Motor neuron (in vitro differentiated cells): ENCODE data around the gene RELL1. TPM values are rescaled to one million over a fixed set of nuclear protein-coding genes. Genes with fewer than 3 reads are reported as not detected.

Source experiments
- ATAC-seq, 8 experiments: fragments of 200-7000 bp; cut with Tn5 transposase; replicated peaks in 6 of 8; 2 replicates each; pipeline ENCODE4 v1.8.0; 2021; ENCODE audit warnings: mild to moderate bottlenecking in 8 of 8, moderate library complexity in 8 of 8
- H3K27ac ChIP-seq, 2 donors: fragments of 250-450 bp; sonication (Bioruptor Pico); 2 replicates each; pipeline ENCODE4 v1.9.0; 2021; ENCODE audit warnings: antibody characterized with exemption in 2 of 2, mild to moderate bottlenecking in 2 of 2, moderate library complexity in 1 of 2
- H3K4me1 ChIP-seq, 2 donors: fragments of 250-450 bp; sonication (Bioruptor Pico); replicated peaks in 1 of 2; 2 replicates each; pipeline ENCODE4 v1.6.1; 2021; ENCODE audit warnings: antibody characterized with exemption in 2 of 2, mild to moderate bottlenecking in 2 of 2, moderate library complexity in 1 of 2
- H3K4me3 ChIP-seq, 5 donors: fragments of 250-450 bp; sonication (Bioruptor Pico); 2 replicates each; pipeline ENCODE4 v1.9.0; 2021; ENCODE audit warnings: antibody characterized with exemption in 5 of 5, mild to moderate bottlenecking in 5 of 5, moderate library complexity in 4 of 5
- WGBS, 10 experiments: fragments of 450-650 bp; shearing (Covaris generic); methylation state at CpG; one replicate each; pipeline ENCODE4 v1.0.0; 2022; 5-methylcytosine and 5-hydroxymethylcytosine counted together
- in situ Hi-C, 9 experiments: fragments of 400-800 bp; cut with MboI; loops; one replicate each; pipeline ENCODE4 v1.15.0; 2021; ENCODE audit warnings: low sequenced_read_pairs in 9 of 9, low pct_unique_long_range_greater_than_20kb in 2 of 9; ENCODE audit not compliant: unreplicated experiment in 9 of 9
- total RNA-seq, 8 experiments: library from RNA; unstranded; fragments of 300-600 nt; gene quantifications; 2 replicates each; pipeline versions ENCODE4 v1.2.3 to v1.2.4, GENCODE V29; 2022

RELL1 gene
- total RNA-seq, 8 experiments from 2014 or later, result 11.5 to 34.4 (median 13.3) TPM

GRCh38 chr4:37595875-37596680 is 90.1 kb downstream of the RELL1 start:
- Histone ChIP-seq H3K4me1 (no peaks in the 10 kb centered on the region), H3K27ac (no peak overlapping the region), H3K4me3 (no peak overlapping the region)
- 57 to 100% (median 71%) methylated on average over 1 to 10 of the region's 12 CpGs; no CpG with 5 or more reads in 1 of the 10 experiments for WGBS, 10 experiments
- no peak for ATAC-seq
- in situ Hi-C loops, result loop anchor here in 1 of 9 experiments (10.0 kb wide), 1 partner anchor 209 kb away; no protein-coding TSS in a partner anchor

GRCh38 chr4:37594099-37594498 is 92.1 kb downstream of the RELL1 start:
- peak in 2 of 8 experiments; percentile 20 to 57 for ATAC-seq
- WGBS, 10 experiments, result 20 to 100% (median 74%) methylated on average over 1 to 2 of the region's 2 CpGs; no CpG with 5 or more reads in 2 of the 10 experiments
- Histone ChIP-seq H3K27ac (no peak overlapping the region), H3K4me1 (no peaks in the 10 kb centered on the region), H3K4me3 (no peak overlapping the region)
- in situ Hi-C loops, result loop anchor here in 1 of 9 experiments (10.0 kb wide), 1 partner anchor 211 kb away; no protein-coding TSS in a partner anchor

GRCh38 chr4:37591349-37591748 is 94.8 kb downstream of the RELL1 start:
- Histone ChIP-seq H3K4me3 (no peak overlapping the region), H3K27ac (no peak overlapping the region), H3K4me1 (no peaks in the 10 kb centered on the region)
- 0 to 89% (median 60%) methylated on average over 1 of the region's 1 CpG; no CpG with 5 or more reads in 2 of the 10 experiments for WGBS, 10 experiments
- in situ Hi-C loops, result loop anchor here in 1 of 9 experiments (10.0 kb wide), 1 partner anchor 213 kb away; no protein-coding TSS in a partner anchor
- no peak for ATAC-seq

- in situ Hi-C loops, result loop anchor here in 1 of 9 experiments (10.0 kb wide), 1 partner anchor 215 kb away; no protein-coding TSS in a partner anchor
- no peak for ATAC-seq
- Histone ChIP-seq H3K27ac (no peak overlapping the region), H3K4me3 (no peak overlapping the region), H3K4me1 (no peaks in the 10 kb centered on the region)
- WGBS, 10 experiments, result 40 to 93% (median 65%) methylated on average over 1 to 5 of the region's 6 CpGs; no CpG with 5 or more reads in 4 of the 10 experiments
Observed at GRCh38 chr4:37590016-37590415, 96.2 kb downstream of the RELL1 start.

- Histone ChIP-seq H3K4me1 (no peaks in the 10 kb centered on the region), H3K27ac (no peak overlapping the region), H3K4me3 (no peak overlapping the region)
- no peak for ATAC-seq
- in situ Hi-C loops, result no loop called here
- 60 to 100% (median 88%) methylated on average over 1 to 9 of the region's 9 CpGs; no CpG with 5 or more reads in 4 of the 10 experiments for WGBS, 10 experiments
Observed at GRCh38 chr4:37588150-37588549, 98.0 kb downstream of the RELL1 start.

GRCh38 chr4:37586194-37586593 is 100.0 kb downstream of the RELL1 start:
- no peak overlapping the region for H3K27ac ChIP-seq
- in situ Hi-C loops, result no loop called here
- no peaks in the 10 kb centered on the region for H3K4me1 ChIP-seq
- ATAC-seq, result no peak
- WGBS, 10 experiments, result 0 to 87% (median 54%) methylated on average over 2 to 5 of the region's 6 CpGs; no CpG with 5 or more reads in 4 of the 10 experiments
- H3K4me3 ChIP-seq, result no peak overlapping the region

GRCh38 chr4:37584493-37585060 is 101.6 kb downstream of the RELL1 start:
- in situ Hi-C loops, result no loop called here
- no peak for ATAC-seq
- 33 to 94% (median 79%) methylated on average over 2 to 7 of the region's 9 CpGs for WGBS, 10 experiments
- no peak overlapping the region for H3K27ac ChIP-seq
- no peaks in the 10 kb centered on the region for H3K4me1 ChIP-seq
- H3K4me3 ChIP-seq, result no peak overlapping the region

- 33 to 94% (median 80%) methylated on average over 2 to 8 of the region's 8 CpGs; no CpG with 5 or more reads in 3 of the 10 experiments for WGBS, 10 experiments
- Histone ChIP-seq H3K27ac (no peak overlapping the region), H3K4me1 (no peaks in the 10 kb centered on the region), H3K4me3 (no peak overlapping the region)
- in situ Hi-C loops, result no loop called here
- ATAC-seq, result peak in 2 of 8 experiments; percentile 75 to 86
Observed at GRCh38 chr4:37584071-37584470, 102.1 kb downstream of the RELL1 start.

GRCh38 chr4:37573566-37573965 is 112.6 kb downstream of the RELL1 start:
- Histone ChIP-seq H3K4me1 (no peaks in the 10 kb centered on the region), H3K4me3 (no peak overlapping the region), H3K27ac (no peak overlapping the region)
- in situ Hi-C loops, result loop anchor here in 2 of 9 experiments (25.0 kb wide), 1 partner anchor 111 kb away; a partner anchor contains a TSS
- ATAC-seq, result peak in 2 of 8 experiments; percentile 18 to 40

- WGBS, 10 experiments, result 37 to 100% (median 67%) methylated on average over 1 to 7 of the region's 7 CpGs; no CpG with 5 or more reads in 1 of the 10 experiments
- peak in 3 of 8 experiments; percentile 13 to 69 (median 37) for ATAC-seq
- in situ Hi-C loops, result loop anchor here in 4 of 9 experiments (10.0 to 25.0 kb wide), 2 partner anchors 106 to 114 kb away; a partner anchor contains a TSS
- no peak overlapping the region for H3K27ac ChIP-seq
- no peaks in the 10 kb centered on the region for H3K4me1 ChIP-seq
- H3K4me3 ChIP-seq, result no peak overlapping the region
Observed at GRCh38 chr4:37568489-37568888, 117.7 kb downstream of the RELL1 start.

GRCh38 chr4:37567836-37568235 is 118.3 kb downstream of the RELL1 start:
- no peaks in the 10 kb centered on the region for H3K4me1 ChIP-seq
- 60 to 100% (median 80%) methylated on average over 1 to 2 of the region's 2 CpGs; no CpG with 5 or more reads in 4 of the 10 experiments for WGBS, 10 experiments
- H3K27ac ChIP-seq, result no peak overlapping the region
- in situ Hi-C loops, result loop anchor here in 4 of 9 experiments (10.0 to 25.0 kb wide), 2 partner anchors 106 to 113 kb away; a partner anchor contains a TSS
- no peak overlapping the region for H3K4me3 ChIP-seq
- ATAC-seq, result no peak

- no peak for ATAC-seq
- WGBS, 10 experiments, result 28 to 100% (median 94%) methylated on average over 1 to 4 of the region's 4 CpGs; no CpG with 5 or more reads in 2 of the 10 experiments
Observed at GRCh38 chr4:37562592-37562991, 123.6 kb downstream of the RELL1 start.

GRCh38 chr4:37561803-37562207 is 124.4 kb downstream of the RELL1 start:
- WGBS, 10 experiments, result 0 to 50% (median 17%) methylated on average over 1 of the region's 1 CpG; no CpG with 5 or more reads in 6 of the 10 experiments
- peak; percentile 29 to 96 (median 90) for ATAC-seq
- no peak overlapping the region for H3K4me3 ChIP-seq
- peaks cover 0 to 3% of the 10 kb centered on the region in 2 donors for H3K4me1 ChIP-seq
- no peak overlapping the region for H3K27ac ChIP-seq
- in situ Hi-C loops, result loop anchor here in 4 of 9 experiments (10.0 to 25.0 kb wide), 2 partner anchors 100 to 107 kb away; a partner anchor contains a TSS

More at GRCh38 chr4:37562592-37562991, 123.6 kb downstream of the RELL1 start:
- in situ Hi-C loops, result loop anchor here in 4 of 9 experiments (10.0 to 25.0 kb wide), 2 partner anchors 100 to 108 kb away; a partner anchor contains a TSS
- Histone ChIP-seq H3K27ac (no peak overlapping the region), H3K4me1 (peaks cover 0 to 3% of the 10 kb centered on the region in 2 donors), H3K4me3 (no peak overlapping the region)
